Thoracic aorta (tissue), 2 donors: ENCODE data around the gene SLC39A11. TPM values are rescaled to one million over a fixed set of nuclear protein-coding genes. Genes with fewer than 3 reads are reported as not detected.

ENCODE experiments used
- ATAC-seq: fragments of 150-250 bp; one replicate; pipeline ENCODE4 v1.8.0; 2017; ENCODE audit warnings: low read depth; ENCODE audit not compliant: insufficient number of reproducible peaks, low FRiP score
- DNase-seq: peaks from one replicate; pipeline ENCODE4 v3.0.0-alpha.2; 2020; ENCODE audit warnings: low spot score
- H3K27ac ChIP-seq, 2 donors: fragments of 200-600 bp; sonication (generic); 1 replicate in 1 of 2; 2 replicates in 1 of 2; pipeline ENCODE4 v1.5.1; 2016; ENCODE audit warnings: mild to moderate bottlenecking in 2 of 2, moderate library complexity in 2 of 2
- H3K27me3 ChIP-seq: fragments of 200-600 bp; sonication (generic); replicated peaks from 2 replicates; pipeline ENCODE4 v1.6.0; 2016; ENCODE audit warnings: mild to moderate bottlenecking; ENCODE audit not compliant: insufficient read depth
- H3K36me3 ChIP-seq: fragments of 200-600 bp; sonication (generic); one replicate; pipeline ENCODE4 v1.5.1; 2016
- H3K4me1 ChIP-seq, 2 donors: fragments of 200-600 bp; sonication (generic); 1 replicate in 1 of 2; 2 replicates in 1 of 2; pipeline versions ENCODE4 v1.5.1 to v1.6.0; 2016; ENCODE audit warnings: low read depth in 2 of 2, mild to moderate bottlenecking in 1 of 2; ENCODE audit not compliant: control insufficient read depth in 1 of 2
- H3K4me3 ChIP-seq: fragments of 200-600 bp; sonication (generic); 2 replicates; pipeline ENCODE4 v1.5.1; 2016; ENCODE audit warnings: mild to moderate bottlenecking
- H3K9me3 ChIP-seq: fragments of 200-600 bp; sonication (generic); 2 replicates; pipeline ENCODE4 v1.5.1; 2016
- CTCF ChIP-seq: fragments of 200-600 bp; sonication (generic); IDR thresholded peaks from one replicate; pipeline ENCODE4 v1.5.1; 2019; ENCODE audit warnings: antibody characterized with exemption
- total RNA-seq, 2 donors: library from RNA; depleted of rRNA; stranded (reverse); fragments of >200 nt; gene quantifications; one replicate each; pipeline versions ENCODE4 v1.1.0 to v1.2.3, GENCODE V29; 2016

The SLC39A11 gene
- total RNA-seq, 2 donors from 2014 or later, result 12.0 to 29.1 TPM

- DNase-seq, result no peak
- H3K27me3 ChIP-seq, result no peaks in the 10 kb centered on the region
- no peaks in the 10 kb centered on the region for H3K4me1 ChIP-seq
- ATAC-seq, result no peak
- H3K36me3 ChIP-seq, result no peaks in the 10 kb centered on the region
- no peak for TF ChIP-seq CTCF
- no peak overlapping the region for H3K4me3 ChIP-seq
- no peak overlapping the region for H3K27ac ChIP-seq
- H3K9me3 ChIP-seq, result no peaks in the 10 kb centered on the region
These were observed 228.8 kb downstream of the SLC39A11 start for GRCh38 chr17:72863526-72864211.

- H3K4me1 ChIP-seq, result no peaks in the 10 kb centered on the region
These were observed 230.1 kb downstream of the SLC39A11 start for GRCh38 chr17:72862276-72862999.

GRCh38 chr17:72861811-72862210 is 230.7 kb downstream of the SLC39A11 start:
- TF ChIP-seq CTCF, result no peak
- Histone ChIP-seq H3K27ac (no peak overlapping the region), H3K4me3 (no peak overlapping the region), H3K27me3 (no peaks in the 10 kb centered on the region), H3K9me3 (no peaks in the 10 kb centered on the region), H3K4me1 (no peaks in the 10 kb centered on the region), H3K36me3 (no peaks in the 10 kb centered on the region)
- ATAC-seq (no peak), DNase-seq (no peak)

More at GRCh38 chr17:72862276-72862999, 230.1 kb downstream of the SLC39A11 start:
- Histone ChIP-seq H3K27ac (no peak overlapping the region), H3K9me3 (no peaks in the 10 kb centered on the region), H3K36me3 (no peaks in the 10 kb centered on the region), H3K4me3 (no peak overlapping the region), H3K27me3 (no peaks in the 10 kb centered on the region)
- DNase-seq (no peak), ATAC-seq (no peak)
- no peak for TF ChIP-seq CTCF

GRCh38 chr17:72860778-72861177 is 231.7 kb downstream of the SLC39A11 start:
- no peaks in the 10 kb centered on the region for H3K27me3 ChIP-seq
- DNase-seq, result no peak
- H3K4me3 ChIP-seq, result no peak overlapping the region
- no peaks in the 10 kb centered on the region for H3K36me3 ChIP-seq
- ATAC-seq, result no peak
- no peak overlapping the region for H3K27ac ChIP-seq
- TF ChIP-seq CTCF, result no peak
- no peaks in the 10 kb centered on the region for H3K9me3 ChIP-seq
- no peaks in the 10 kb centered on the region for H3K4me1 ChIP-seq

- Histone ChIP-seq H3K4me3 (no peak overlapping the region), H3K4me1 (no peaks in the 10 kb centered on the region), H3K27ac (no peak overlapping the region), H3K36me3 (no peaks in the 10 kb centered on the region), H3K9me3 (no peaks in the 10 kb centered on the region), H3K27me3 (no peaks in the 10 kb centered on the region)
- ATAC-seq, result no peak
- DNase-seq, result no peak
- TF ChIP-seq CTCF, result no peak
These were observed 233.5 kb downstream of the SLC39A11 start for GRCh38 chr17:72858826-72859495.
